SK-N-SH treated with all-trans-retinoic acid at 6 μM for 48 hours (cell line): Measurements from ENCODE around the gene THAP7.

ENCODE experiments used
- ATAC-seq: fragments of 200-7000 bp; cut with Tn5 transposase; 3 replicates; pipeline ENCODE4 v1.9.1; 2020; ENCODE audit warnings: mild to moderate bottlenecking, moderate library complexity
- ARNTL ChIP-seq: fragments of 450-650 bp; formaldehyde crosslinking; IDR thresholded peaks from 2 replicates; pipeline ENCODE4 v1.5.0; 2020; ENCODE audit warnings: low read depth, mild to moderate bottlenecking, moderate library complexity, borderline replicate concordance
- BACH2 ChIP-seq: fragments of 250-450 bp; sonication (Bioruptor Pico); IDR thresholded peaks from 2 replicates; pipeline ENCODE4 v1.9.0; 2021; ENCODE audit warnings: mild to moderate bottlenecking, borderline replicate concordance
- CREB5 ChIP-seq: fragments of 250-450 bp; sonication (Bioruptor Pico); IDR thresholded peaks from 2 replicates; pipeline ENCODE4 v1.5.1; 2020; ENCODE audit warnings: low read depth, mild to moderate bottlenecking, moderate library complexity
- CSDC2 ChIP-seq: fragments of 250-450 bp; sonication (Bioruptor Pico); IDR thresholded peaks from 2 replicates; pipeline ENCODE4 v1.5.0; 2020; ENCODE audit warnings: mild to moderate bottlenecking, moderate library complexity
- CSRNP3 ChIP-seq: fragments of 250-450 bp; sonication (Bioruptor Pico); IDR thresholded peaks from 2 replicates; pipeline ENCODE4 v1.5.1; 2021; ENCODE audit warnings: mild to moderate bottlenecking, moderate library complexity
- ESRRG ChIP-seq: fragments of 250-450 bp; sonication (Bioruptor Pico); IDR thresholded peaks from 2 replicates; pipeline ENCODE4 v1.6.1; 2021; ENCODE audit warnings: mild to moderate bottlenecking
- GLIS3 ChIP-seq: fragments of 250-450 bp; sonication (Bioruptor Pico); IDR thresholded peaks from 2 replicates; pipeline ENCODE4 v1.5.0; 2020; ENCODE audit warnings: mild to moderate bottlenecking, moderate library complexity
- ISL1 ChIP-seq: fragments of 250-450 bp; sonication (Bioruptor Pico); IDR thresholded peaks from 2 replicates; pipeline ENCODE4 v2.1.2; 2022; ENCODE audit warnings: mild to moderate bottlenecking, moderate library complexity
- OSR1 ChIP-seq: fragments of 250-450 bp; sonication (Bioruptor Pico); IDR thresholded peaks from 2 replicates; pipeline ENCODE4 v1.8.0; 2022; ENCODE audit warnings: moderate library complexity, mild to moderate bottlenecking, inconsistent platforms
- POU6F1 ChIP-seq: fragments of 250-450 bp; sonication (Bioruptor Pico); IDR thresholded peaks from 2 replicates; pipeline ENCODE4 v1.8.0; 2021; ENCODE audit warnings: low read depth, mild to moderate bottlenecking, moderate library complexity, borderline replicate concordance
- PPARA ChIP-seq: fragments of 250-450 bp; sonication (Bioruptor Pico); IDR thresholded peaks from 2 replicates; pipeline ENCODE4 v1.5.0; 2020; ENCODE audit warnings: mild to moderate bottlenecking, borderline replicate concordance
- SNAI2 ChIP-seq: fragments of 250-450 bp; sonication (Bioruptor Pico); IDR thresholded peaks from 2 replicates; pipeline ENCODE4 v1.5.0; 2020; ENCODE audit warnings: mild to moderate bottlenecking, moderate library complexity
- TCF4 ChIP-seq: fragments of 250-450 bp; sonication (Bioruptor Pico); IDR thresholded peaks from 2 replicates; pipeline ENCODE4 v1.8.0; 2021; ENCODE audit warnings: mild to moderate bottlenecking, moderate library complexity, borderline replicate concordance
- TOX ChIP-seq: fragments of 250-450 bp; sonication (Bioruptor Pico); IDR thresholded peaks from 2 replicates; pipeline ENCODE4 v1.8.0; 2021; ENCODE audit warnings: mild to moderate bottlenecking, moderate library complexity, borderline replicate concordance
- TSHZ2 ChIP-seq: fragments of 250-450 bp; sonication (Bioruptor Pico); IDR thresholded peaks from 2 replicates; pipeline ENCODE4 v1.5.0; 2020; ENCODE audit warnings: mild to moderate bottlenecking, moderate library complexity
- ZC3H10 ChIP-seq: fragments of 250-450 bp; sonication (Bioruptor Pico); IDR thresholded peaks from 2 replicates; pipeline ENCODE4 v1.5.1; 2021; ENCODE audit warnings: mild to moderate bottlenecking, moderate library complexity
- ZFP3 ChIP-seq: fragments of 250-450 bp; sonication (Bioruptor Pico); IDR thresholded peaks from 2 replicates; pipeline ENCODE4 v1.5.0; 2020; ENCODE audit warnings: mild to moderate bottlenecking, moderate library complexity
- ZNF565 ChIP-seq: fragments of 450-650 bp; formaldehyde crosslinking; conservative IDR thresholded peaks from 2 replicates; pipeline ENCODE4 v1.5.0; 2020; ENCODE audit warnings: low read depth, mild to moderate bottlenecking, moderate library complexity
- ZNF70 ChIP-seq: fragments of 450-650 bp; formaldehyde crosslinking; IDR thresholded peaks from 2 replicates; pipeline ENCODE4 v1.5.0; 2020; ENCODE audit warnings: mild to moderate bottlenecking, moderate library complexity
- ZNF8 ChIP-seq: fragments of 450-650 bp; formaldehyde crosslinking; IDR thresholded peaks from 2 replicates; pipeline ENCODE4 v1.5.0; 2020; ENCODE audit warnings: mild to moderate bottlenecking, moderate library complexity

The THAP7 gene

GRCh38 chr22:21025266-21025665 lies 23.3 kb upstream of the THAP7 start:
- TF ChIP-seq ZNF70 (CRISPR knock-in tag) (no peak), CSDC2 (CRISPR knock-in tag) (no peak), TSHZ2 (CRISPR knock-in tag) (no peak), ZFP3 (CRISPR knock-in tag) (no peak)
- no peak for ATAC-seq

GRCh38 chr22:21022955-21023614 lies 21.2 kb upstream of the THAP7 start:
- no peak for TF ChIP-seq SNAI2
- TF ChIP-seq POU6F1 (CRISPR knock-in tag), result no peak
- no peak for TF ChIP-seq CSRNP3
- TF ChIP-seq OSR1 (CRISPR knock-in tag), result no peak
- TF ChIP-seq, all 23 proteins: peak for 0
- no peak for ATAC-seq

GRCh38 chr22:21022507-21022906 lies 20.6 kb upstream of the THAP7 start:
- TF ChIP-seq CSDC2 (CRISPR knock-in tag) (no peak), ZC3H10 (CRISPR knock-in tag) (no peak), OSR1 (CRISPR knock-in tag) (no peak), ARNTL (no peak), BACH2 (no peak)
- ATAC-seq, result no peak

GRCh38 chr22:21020802-21021429 lies 19.0 kb upstream of the THAP7 start:
- TF ChIP-seq CREB5 (no peak), ZNF8 (CRISPR knock-in tag) (no peak), ZFP3 (CRISPR knock-in tag) (no peak), ARNTL (no peak), CSDC2 (CRISPR knock-in tag) (no peak), TCF4 (CRISPR knock-in tag) (no peak), OSR1 (CRISPR knock-in tag) (no peak), GLIS3 (no peak), TSHZ2 (CRISPR knock-in tag) (no peak), ESRRG (CRISPR knock-in tag) (no peak), ISL1 (CRISPR knock-in tag) (no peak), PPARA (CRISPR knock-in tag) (no peak), ZNF565 (CRISPR knock-in tag) (no peak), POU6F1 (CRISPR knock-in tag) (no peak), ZC3H10 (CRISPR knock-in tag) (no peak), SNAI2 (no peak), TOX (no peak)
- peak; percentile 76 for ATAC-seq
